Measurements from ENCODE around the gene LEMD2. TPM values are rescaled to one million over a fixed set of nuclear protein-coding genes. Genes with fewer than 3 reads are reported as not detected.

The LEMD2 gene
- total RNA-seq, 1 experiment from 2014 or later: 65.9 TPM

- Histone ChIP-seq H3K4me3 (no peak overlapping the region), H4K20me1 (ENCODE audit: insufficient read depth) (no peaks in the 10 kb centered on the region; the same call in 1 of the 2 replicates), H3K79me2 (ENCODE audit: low read depth) (peaks cover 8% of the 10 kb centered on the region; the same call in 1 of the 2 replicates), H3F3A (ENCODE audit: insufficient read depth, low read depth) (peaks cover 29% of the 10 kb centered on the region), H3K27me3 (ENCODE audit: insufficient read depth, low read depth) (no peaks in the 10 kb centered on the region), H3K9me3 (ENCODE audit: insufficient read depth, low read depth) (no peaks in the 10 kb centered on the region), H3K36me3 (ENCODE audit: low read depth) (peaks cover 40% of the 10 kb centered on the region), H3K4me1 (replicated peaks; ENCODE audit: insufficient read depth) (peaks cover 31% of the 10 kb centered on the region), H2AFZ (no peak overlapping the region), H3K4me2 (no peak overlapping the region), H3K27ac (no peak overlapping the region), H3K9me2 (ENCODE audit: insufficient read depth) (no peaks in the 10 kb centered on the region)
- intact Hi-C loops (cut with micrococcal nuclease; ENCODE audit: unreplicated experiment): loop anchor here (5.0 kb wide), 1 partner anchor 576 kb away; the partner anchor contains the start of genes HSD17B8, RXRB and SLC39A7
- no TSS peak for BruUV-seq (replicated peaks)
- no peak for DNase-seq
- CTCF ChIA-PET: no interaction called here
- no peak for TF ChIP-seq EZH2 (IDR thresholded peaks at IDR 0.05; ENCODE audit: low read depth)
- TF ChIP-seq CTCF (conservative IDR thresholded peaks at IDR 0.05): no peak
- POLR2A ChIA-PET (ENCODE audit: unreplicated experiment): no interaction called here
These were observed 10.3 kb downstream of the LEMD2 start for GRCh38 chr6:33778444-33779121.

GRCh38 chr6:33777398-33778388 is 11.2 kb downstream of the LEMD2 start:
- no peak overlapping the region for H3K27ac ChIP-seq
- H3K9me3 ChIP-seq (ENCODE audit: insufficient read depth, low read depth): no peaks in the 10 kb centered on the region
- H3K4me3 ChIP-seq: no peak overlapping the region
- intact Hi-C loops (cut with micrococcal nuclease; ENCODE audit: unreplicated experiment): loop anchor here (5.0 kb wide), 1 partner anchor 575 kb away; the partner anchor contains the start of genes HSD17B8, RXRB and SLC39A7
- peaks cover 29% of the 10 kb centered on the region for H3F3A ChIP-seq (ENCODE audit: insufficient read depth, low read depth)
- H3K9me2 ChIP-seq (ENCODE audit: insufficient read depth): no peaks in the 10 kb centered on the region
- peaks cover 8% of the 10 kb centered on the region; the same call in 1 of the 2 replicates for H3K79me2 ChIP-seq (ENCODE audit: low read depth)
- ChIA-PET POLR2A (ENCODE audit: unreplicated experiment) (no interaction called here), CTCF (no interaction called here)
- no TSS peak for BruUV-seq (replicated peaks)
- peaks cover 42% of the 10 kb centered on the region for H3K36me3 ChIP-seq (ENCODE audit: low read depth)
- H3K4me2 ChIP-seq: no peak overlapping the region
- H4K20me1 ChIP-seq (ENCODE audit: insufficient read depth): no peaks in the 10 kb centered on the region; the same call in 1 of the 2 replicates
- H3K27me3 ChIP-seq (ENCODE audit: insufficient read depth, low read depth): no peaks in the 10 kb centered on the region
- DNase-seq: no peak
- H2AFZ ChIP-seq: no peak overlapping the region
- peaks cover 25% of the 10 kb centered on the region for H3K4me1 ChIP-seq (replicated peaks; ENCODE audit: insufficient read depth)
- TF ChIP-seq EZH2 (IDR thresholded peaks at IDR 0.05; ENCODE audit: low read depth) (no peak), CTCF (conservative IDR thresholded peaks at IDR 0.05) (no peak)

- peaks cover 5% of the 10 kb centered on the region; the same call in 1 of the 2 replicates for H4K20me1 ChIP-seq (ENCODE audit: insufficient read depth)
- H3K4me2 ChIP-seq: no peak overlapping the region
- BruUV-seq (replicated peaks): no TSS peak
- no peak overlapping the region for H3K27ac ChIP-seq
- H3K36me3 ChIP-seq (ENCODE audit: low read depth): peaks cover 42% of the 10 kb centered on the region
- intact Hi-C loops (cut with micrococcal nuclease; ENCODE audit: unreplicated experiment): loop anchor here (5.0 kb wide), 1 partner anchor 574 kb away; the partner anchor contains the start of genes HSD17B8, RXRB and SLC39A7
- ChIA-PET CTCF (no interaction called here), POLR2A (ENCODE audit: unreplicated experiment) (interaction anchor here (0.7 kb wide), 1 partner anchor 29 kb away, joined by 3 read pairs; no protein-coding TSS in a partner anchor)
- no peak overlapping the region for H3K4me3 ChIP-seq
- H3F3A ChIP-seq (ENCODE audit: insufficient read depth, low read depth): peaks cover 29% of the 10 kb centered on the region
- no peak for DNase-seq
- peaks cover 25% of the 10 kb centered on the region for H3K4me1 ChIP-seq (replicated peaks; ENCODE audit: insufficient read depth)
- no peaks in the 10 kb centered on the region for H3K27me3 ChIP-seq (ENCODE audit: insufficient read depth, low read depth)
- no peak overlapping the region for H2AFZ ChIP-seq
- TF ChIP-seq CTCF (conservative IDR thresholded peaks at IDR 0.05) (no peak), EZH2 (IDR thresholded peaks at IDR 0.05; ENCODE audit: low read depth) (no peak)
- peaks cover 8% of the 10 kb centered on the region; the same call in 1 of the 2 replicates for H3K79me2 ChIP-seq (ENCODE audit: low read depth)
- H3K9me2 ChIP-seq (ENCODE audit: insufficient read depth): no peaks in the 10 kb centered on the region
- no peaks in the 10 kb centered on the region for H3K9me3 ChIP-seq (ENCODE audit: insufficient read depth, low read depth)
These were observed 12.2 kb downstream of the LEMD2 start for GRCh38 chr6:33776764-33777163.

Measured in PC-9 (cell line).